Measurements from ENCODE around the gene FAM81A. TPM values are rescaled to one million over a fixed set of nuclear protein-coding genes. Genes with fewer than 3 reads are reported as not detected.
"Not testable (repeated sequence)": the region's sequence is repeated elsewhere in the genome, so short reads cannot be mapped to it uniquely, and the experiment has no call there.

FAM81A gene
- polyA plus RNA-seq, 6 donors from 2014 or later: 8.1 to 23.1 (median 12.0) TPM

GRCh38 chr15:59521443-59521842 lies 83.5 kb downstream of the FAM81A start:
- ATAC-seq (ENCODE audit: low read depth in 2 of 2): peak; percentile 33
- peak; percentile 47 for DNase-seq
- Mint-ChIP-seq H3K4me1 (peaks cover 52 to 79% (median 57%) of the 10 kb centered on the region in 3 donors), H3K27ac (peak overlapping the region; percentile 53 to 97 (median 94)), H3K4me3 (peak overlapping the region; percentile 3 to 83 (median 74)), H3K27me3 (no peaks in the 10 kb centered on the region), H3K36me3 (peaks cover 0 to 7% of the 10 kb centered on the region in 2 donors), H3K9me3 (peaks cover 0 to 3% (median 0%) of the 10 kb centered on the region in 7 donors)

- ATAC-seq (ENCODE audit: low read depth in 2 of 2): peak; percentile 67
- DNase-seq: peak; percentile 56
- Mint-ChIP-seq H3K36me3 (peaks cover 0 to 7% of the 10 kb centered on the region in 2 donors), H3K4me3 (peak overlapping the region; percentile 62 to 90 (median 82)), H3K9me3 (peaks cover 0 to 3% (median 0%) of the 10 kb centered on the region in 7 donors), H3K27me3 (no peaks in the 10 kb centered on the region), H3K4me1 (peaks cover 42 to 68% (median 46%) of the 10 kb centered on the region in 3 donors), H3K27ac (peak overlapping the region; percentile 92 to 96 (median 95))
Measured at GRCh38 chr15:59522988-59523461, 85.0 kb downstream of the FAM81A start.

GRCh38 chr15:59523702-59524101 lies 85.7 kb downstream of the FAM81A start:
- no peaks in the 10 kb centered on the region for H3K27me3 Mint-ChIP-seq
- H3K4me3 Mint-ChIP-seq: peak overlapping the region in 7 of 8 donors; percentile 38 to 90 (median 70)
- H3K9me3 Mint-ChIP-seq: peaks cover 0 to 3% (median 0%) of the 10 kb centered on the region in 7 donors
- no peak for DNase-seq
- ATAC-seq (ENCODE audit: low read depth in 2 of 2): no peak
- peaks cover 44 to 65% (median 49%) of the 10 kb centered on the region in 3 donors for H3K4me1 Mint-ChIP-seq
- peak overlapping the region; percentile 76 to 99 (median 96) for H3K27ac Mint-ChIP-seq
- H3K36me3 Mint-ChIP-seq: peaks cover 0 to 7% of the 10 kb centered on the region in 2 donors

GRCh38 chr15:59524331-59524731 lies 86.3 kb downstream of the FAM81A start:
- Mint-ChIP-seq H3K36me3 (peaks cover 0 to 5% of the 10 kb centered on the region in 2 donors), H3K27ac (peak overlapping the region; percentile 92 to 99 (median 96)), H3K4me1 (peaks cover 41 to 62% (median 46%) of the 10 kb centered on the region in 3 donors), H3K4me3 (peak overlapping the region; percentile 49 to 90 (median 69)), H3K9me3 (no peaks in the 10 kb centered on the region), H3K27me3 (no peaks in the 10 kb centered on the region)
- DNase-seq: no peak
- peak; percentile 49 to 56 for ATAC-seq (ENCODE audit: low read depth in 2 of 2)

GRCh38 chr15:59526466-59526865 lies 88.5 kb downstream of the FAM81A start:
- H3K9me3 Mint-ChIP-seq; DNase-seq; H3K36me3 Mint-ChIP-seq; ATAC-seq (ENCODE audit: low read depth in 2 of 2); H3K27me3 Mint-ChIP-seq; H3K4me3 Mint-ChIP-seq: not testable (repeated sequence)
- Mint-ChIP-seq H3K27ac (peak overlapping the region in 3 of 6 donors; percentile 33 to 77 (median 56)), H3K4me1 (peaks cover 30 to 47% (median 39%) of the 10 kb centered on the region in 3 donors)

- Mint-ChIP-seq H3K36me3 (no peaks in the 10 kb centered on the region), H3K27me3 (no peaks in the 10 kb centered on the region), H3K27ac (peak overlapping the region in 5 of 6 donors; percentile 13 to 94 (median 49)), H3K4me1 (peaks cover 32 to 46% (median 45%) of the 10 kb centered on the region in 3 donors), H3K4me3 (no peak overlapping the region), H3K9me3 (no peaks in the 10 kb centered on the region)
- no peak for DNase-seq
- no peak for ATAC-seq (ENCODE audit: low read depth in 2 of 2)
Measured at GRCh38 chr15:59528429-59528828, 90.4 kb downstream of the FAM81A start.

GRCh38 chr15:59528961-59529402 lies 91.0 kb downstream of the FAM81A start:
- Mint-ChIP-seq H3K4me1 (peaks cover 26 to 41% (median 40%) of the 10 kb centered on the region in 3 donors), H3K27me3 (no peaks in the 10 kb centered on the region), H3K36me3 (no peaks in the 10 kb centered on the region), H3K27ac (peak overlapping the region; percentile 13 to 94 (median 40)), H3K9me3 (no peaks in the 10 kb centered on the region), H3K4me3 (no peak overlapping the region)
- peak; percentile 71 for DNase-seq
- ATAC-seq (ENCODE audit: low read depth in 2 of 2): peak; percentile 47 to 66

GRCh38 chr15:59531066-59531675 lies 93.2 kb downstream of the FAM81A start:
- Mint-ChIP-seq H3K36me3 (no peaks in the 10 kb centered on the region), H3K27me3 (no peaks in the 10 kb centered on the region), H3K27ac (peak overlapping the region in 3 of 6 donors; percentile 43 to 77 (median 65)), H3K4me1 (peaks cover 18 to 30% (median 29%) of the 10 kb centered on the region in 3 donors), H3K9me3 (no peaks in the 10 kb centered on the region), H3K4me3 (peak overlapping the region in 1 of 8 donors; percentile 47)
- no peak for ATAC-seq (ENCODE audit: low read depth in 2 of 2)
- no peak for DNase-seq

GRCh38 chr15:59532770-59533379 lies 94.9 kb downstream of the FAM81A start:
- Mint-ChIP-seq H3K27me3 (no peaks in the 10 kb centered on the region), H3K27ac (peak overlapping the region; percentile 58 to 97 (median 90)), H3K4me1 (peaks cover 26 to 42% (median 36%) of the 10 kb centered on the region in 3 donors), H3K9me3 (no peaks in the 10 kb centered on the region), H3K36me3 (no peaks in the 10 kb centered on the region), H3K4me3 (peak overlapping the region in 7 of 8 donors; percentile 35 to 83 (median 69))
- DNase-seq (peak; percentile 71), ATAC-seq (ENCODE audit: low read depth in 2 of 2) (peak; percentile 84 to 86)

GRCh38 chr15:59536553-59536952 lies 98.6 kb downstream of the FAM81A start:
- no peak overlapping the region for H3K4me3 Mint-ChIP-seq
- H3K36me3 Mint-ChIP-seq: no peaks in the 10 kb centered on the region
- no peak for DNase-seq
- ATAC-seq (ENCODE audit: low read depth in 2 of 2): no peak
- H3K4me1 Mint-ChIP-seq: peaks cover 17 to 33% (median 28%) of the 10 kb centered on the region in 3 donors
- no peaks in the 10 kb centered on the region for H3K9me3 Mint-ChIP-seq
- H3K27ac Mint-ChIP-seq: no peak overlapping the region
- H3K27me3 Mint-ChIP-seq: no peaks in the 10 kb centered on the region

- peak in 1 of 2 donors; percentile 21 for ATAC-seq (ENCODE audit: low read depth in 2 of 2)
- no peaks in the 10 kb centered on the region for H3K27me3 Mint-ChIP-seq
- H3K36me3 Mint-ChIP-seq: no peaks in the 10 kb centered on the region
- DNase-seq: no peak
- H3K27ac Mint-ChIP-seq: peak overlapping the region in 1 of 6 donors; percentile 82
- H3K4me1 Mint-ChIP-seq: peaks cover 14 to 25% (median 20%) of the 10 kb centered on the region in 3 donors
- H3K9me3 Mint-ChIP-seq: no peaks in the 10 kb centered on the region
- peak overlapping the region in 2 of 8 donors; percentile 18 to 20 for H3K4me3 Mint-ChIP-seq
Measured at GRCh38 chr15:59537403-59537802, 99.4 kb downstream of the FAM81A start.

GRCh38 chr15:59538494-59538893 lies 100.5 kb downstream of the FAM81A start:
- Mint-ChIP-seq H3K4me1 (peaks cover 14 to 27% (median 19%) of the 10 kb centered on the region in 3 donors), H3K4me3 (no peak overlapping the region), H3K27ac (no peak overlapping the region), H3K36me3 (no peaks in the 10 kb centered on the region), H3K9me3 (no peaks in the 10 kb centered on the region), H3K27me3 (no peaks in the 10 kb centered on the region)
- ATAC-seq (ENCODE audit: low read depth in 2 of 2) (no peak), DNase-seq (no peak)

GRCh38 chr15:59539799-59540198 lies 101.8 kb downstream of the FAM81A start:
- ATAC-seq (ENCODE audit: low read depth in 2 of 2) (no peak), DNase-seq (no peak)
- Mint-ChIP-seq H3K27me3 (peaks cover 0 to 3% (median 0%) of the 10 kb centered on the region in 3 donors), H3K27ac (no peak overlapping the region), H3K4me3 (no peak overlapping the region), H3K36me3 (no peaks in the 10 kb centered on the region), H3K9me3 (no peaks in the 10 kb centered on the region), H3K4me1 (peaks cover 24 to 40% (median 30%) of the 10 kb centered on the region in 3 donors)
